Middle frontal gyrus (tissue), 1 donor: Measurements from ENCODE around the gene PARP16.
"Not testable (repeated sequence)": the region's sequence is repeated elsewhere in the genome, so short reads cannot be mapped to it uniquely, and the experiment has no call there.

ENCODE experiments used
- DNase-seq: peaks from one replicate; pipeline ENCODE4 v3.0.0-alpha.2; 2015; ENCODE audit warnings: low spot score; ENCODE audit errors: extremely low spot score

Gene PARP16

GRCh38 chr15:65236443-65236842 lies 50.2 kb downstream of the PARP16 start:
- DNase-seq: not testable (repeated sequence)

- DNase-seq: no peak
These were observed 53.0 kb downstream of the PARP16 start for GRCh38 chr15:65233696-65234095.

DNA sequence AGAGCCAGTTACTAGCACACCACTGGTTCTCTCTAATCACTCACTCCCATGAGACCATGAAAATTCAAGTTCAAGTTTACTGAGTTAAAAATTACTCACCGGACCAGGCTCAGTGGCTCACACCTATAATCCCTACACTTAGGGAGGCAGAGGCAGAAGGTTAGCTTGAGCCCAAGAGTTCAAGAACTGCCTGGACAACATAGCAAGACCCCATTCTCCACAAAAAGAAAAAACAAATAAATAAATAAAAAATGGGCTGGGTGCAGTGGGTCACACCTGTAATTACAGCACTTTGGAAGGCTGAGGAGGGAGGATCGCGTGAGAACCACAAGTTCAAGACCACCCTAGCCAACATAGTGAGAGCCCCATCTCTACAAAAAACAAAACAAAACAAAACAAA lies 54.2 kb downstream of the PARP16 start:
- no peak for DNase-seq

DNA sequence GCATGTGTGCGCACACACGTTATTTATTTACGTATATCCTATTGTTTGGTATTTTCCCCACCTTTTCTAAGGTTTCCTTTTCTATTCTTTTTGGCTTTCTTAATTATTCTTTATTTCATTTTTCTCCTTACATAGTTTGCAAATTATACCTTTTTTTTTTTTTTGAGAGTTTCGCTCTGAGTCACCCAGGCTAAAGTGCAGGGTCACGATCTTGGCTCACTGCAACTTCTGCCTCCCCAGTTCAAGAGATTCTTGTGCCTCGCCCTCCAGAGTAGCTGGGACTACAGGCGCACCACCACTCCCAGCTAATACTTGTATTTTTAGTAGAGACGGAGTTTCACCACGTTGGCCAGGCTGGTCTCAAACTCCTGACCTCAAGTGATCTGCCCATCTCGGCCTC lies 55.4 kb downstream of the PARP16 start:
- no peak for DNase-seq

DNA sequence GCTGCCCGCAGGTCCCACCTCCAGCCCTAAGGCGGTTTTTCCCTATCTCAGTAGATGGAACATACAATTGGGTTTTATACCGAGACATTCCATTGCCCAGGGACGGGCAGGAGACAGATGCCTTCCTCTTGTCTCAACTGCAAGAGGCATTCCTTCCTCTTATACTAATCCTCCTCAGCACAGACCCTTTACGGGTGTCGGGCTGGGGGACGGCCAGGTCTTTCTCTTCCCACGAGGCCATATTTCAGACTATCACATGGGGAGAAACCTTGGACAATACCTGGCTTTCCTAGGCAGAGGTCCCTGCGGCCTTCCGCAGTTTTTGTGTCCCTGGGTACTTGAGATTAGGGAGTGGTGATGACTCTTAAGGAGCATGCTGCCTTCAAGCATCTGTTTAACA lies 59.8 kb downstream of the PARP16 start:
- not testable (repeated sequence) for DNase-seq

DNA sequence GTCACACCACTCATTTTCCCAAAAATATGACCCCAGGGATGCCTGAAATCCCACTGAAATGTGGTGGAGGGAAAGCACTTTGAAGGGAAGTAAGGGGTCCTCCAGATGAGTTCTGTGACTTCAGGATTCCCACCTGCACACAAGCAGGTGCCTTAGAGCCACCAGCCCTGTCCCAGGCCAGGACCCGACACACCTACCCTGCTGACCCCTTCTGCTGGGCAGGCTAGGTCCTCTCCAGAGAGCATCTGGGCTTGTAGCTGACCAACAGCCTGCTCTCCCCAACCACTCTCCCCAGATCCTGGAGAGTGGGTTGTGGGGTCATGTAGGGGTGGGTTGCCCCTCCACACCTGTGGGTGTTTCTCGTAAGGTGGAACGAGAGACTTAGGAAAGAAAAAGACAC lies 60.5 kb downstream of the PARP16 start:
- DNase-seq: no peak

DNA sequence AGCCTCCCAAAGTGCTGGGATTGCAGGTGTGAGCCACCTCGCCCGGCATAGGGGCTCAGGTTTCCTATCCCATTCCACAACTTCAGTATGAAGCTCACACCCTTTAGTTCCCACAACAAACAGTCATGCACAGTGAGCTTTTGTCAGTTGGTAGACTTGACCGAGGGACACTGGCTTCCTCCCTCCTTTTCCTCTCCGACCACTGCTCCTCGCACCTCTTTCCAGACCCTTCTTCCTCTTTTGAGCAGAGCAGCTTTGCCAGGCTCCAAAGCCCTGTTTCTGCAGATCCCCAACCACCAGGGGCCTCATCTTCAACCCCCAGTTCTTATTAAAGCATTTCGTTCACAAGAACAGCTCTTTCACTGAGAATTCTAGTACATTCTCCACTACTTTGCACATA lies 62.7 kb downstream of the PARP16 start:
- DNase-seq: no peak

GRCh38 chr15:65222891-65223290 lies 63.8 kb downstream of the PARP16 start:
- DNase-seq: no peak

- DNase-seq: no peak
These were observed 65.0 kb downstream of the PARP16 start for GRCh38 chr15:65221697-65222096.

GRCh38 chr15:65219137-65219536 lies 67.5 kb downstream of the PARP16 start:
- DNase-seq: no peak

- no peak for DNase-seq
These were observed 68.9 kb downstream of the PARP16 start for GRCh38 chr15:65217526-65218482.

DNA sequence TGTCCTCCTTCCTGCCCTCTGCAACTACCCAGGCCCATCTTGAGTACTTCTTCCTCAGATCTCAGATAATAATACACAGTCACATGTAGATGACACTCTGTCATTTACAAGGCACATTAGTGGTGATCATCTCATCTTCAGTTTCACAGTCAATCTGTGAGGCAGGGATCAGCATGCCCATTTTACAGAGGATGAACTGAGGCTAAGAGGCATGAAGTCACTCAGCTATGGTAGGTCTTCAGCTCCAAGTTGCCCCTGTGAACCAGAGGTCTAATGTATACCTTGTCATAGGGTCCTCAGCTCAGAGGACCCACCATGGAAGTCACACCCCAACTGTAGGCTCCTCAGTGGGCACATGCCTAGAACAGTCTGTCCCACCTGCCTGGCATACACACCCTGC lies 71.2 kb downstream of the PARP16 start:
- no peak for DNase-seq

GRCh38 chr15:65214010-65214409 lies 72.7 kb downstream of the PARP16 start:
- DNase-seq: no peak

- no peak for DNase-seq
These were observed 73.4 kb downstream of the PARP16 start for GRCh38 chr15:65213241-65213640.

GRCh38 chr15:65212097-65212496 lies 74.6 kb downstream of the PARP16 start:
- DNase-seq: no peak

GRCh38 chr15:65211482-65211982 lies 75.2 kb downstream of the PARP16 start:
- no peak for DNase-seq

DNA sequence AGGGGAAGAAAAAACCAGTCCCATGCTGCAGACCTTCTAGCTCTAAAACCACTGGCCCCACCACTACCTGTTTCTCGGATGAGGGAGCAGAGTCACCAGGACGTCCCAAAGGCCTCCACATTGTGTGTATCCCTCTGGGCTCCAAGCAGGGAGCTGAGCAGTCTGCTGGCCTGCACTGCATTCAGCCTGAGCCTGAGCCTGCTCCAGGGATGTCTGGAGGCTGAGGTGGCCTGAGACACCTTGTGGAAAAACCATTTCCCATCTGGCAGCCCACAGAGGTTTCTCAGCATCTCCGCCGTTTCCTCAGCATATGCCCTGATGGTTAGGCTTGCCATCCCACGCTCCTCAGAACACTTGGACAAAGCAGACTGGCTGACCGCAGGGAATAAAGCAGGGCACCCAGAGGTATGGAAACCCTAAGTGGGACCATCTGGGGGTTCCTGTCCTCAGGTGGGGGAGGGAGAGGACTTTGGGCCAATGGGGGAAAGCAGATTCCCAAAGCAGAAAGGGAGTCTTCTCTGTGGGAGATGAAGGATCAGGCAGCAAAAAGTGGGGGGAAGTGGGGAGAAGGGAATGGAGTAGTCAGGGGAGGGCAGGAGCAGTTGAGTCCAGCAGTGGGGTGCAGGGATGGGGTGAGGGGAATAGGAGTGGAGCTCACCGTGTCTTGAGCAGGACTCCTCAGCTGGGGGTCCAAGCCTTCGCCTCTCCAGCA lies 75.8 kb downstream of the PARP16 start, which contains the start of gene CILP:
CILP (minus strand) TSS at position 704 of the 712 bp plus-strand sequence. CDS start 1,718 bp downstream, outside the sequence.
- no peak for DNase-seq

DNA sequence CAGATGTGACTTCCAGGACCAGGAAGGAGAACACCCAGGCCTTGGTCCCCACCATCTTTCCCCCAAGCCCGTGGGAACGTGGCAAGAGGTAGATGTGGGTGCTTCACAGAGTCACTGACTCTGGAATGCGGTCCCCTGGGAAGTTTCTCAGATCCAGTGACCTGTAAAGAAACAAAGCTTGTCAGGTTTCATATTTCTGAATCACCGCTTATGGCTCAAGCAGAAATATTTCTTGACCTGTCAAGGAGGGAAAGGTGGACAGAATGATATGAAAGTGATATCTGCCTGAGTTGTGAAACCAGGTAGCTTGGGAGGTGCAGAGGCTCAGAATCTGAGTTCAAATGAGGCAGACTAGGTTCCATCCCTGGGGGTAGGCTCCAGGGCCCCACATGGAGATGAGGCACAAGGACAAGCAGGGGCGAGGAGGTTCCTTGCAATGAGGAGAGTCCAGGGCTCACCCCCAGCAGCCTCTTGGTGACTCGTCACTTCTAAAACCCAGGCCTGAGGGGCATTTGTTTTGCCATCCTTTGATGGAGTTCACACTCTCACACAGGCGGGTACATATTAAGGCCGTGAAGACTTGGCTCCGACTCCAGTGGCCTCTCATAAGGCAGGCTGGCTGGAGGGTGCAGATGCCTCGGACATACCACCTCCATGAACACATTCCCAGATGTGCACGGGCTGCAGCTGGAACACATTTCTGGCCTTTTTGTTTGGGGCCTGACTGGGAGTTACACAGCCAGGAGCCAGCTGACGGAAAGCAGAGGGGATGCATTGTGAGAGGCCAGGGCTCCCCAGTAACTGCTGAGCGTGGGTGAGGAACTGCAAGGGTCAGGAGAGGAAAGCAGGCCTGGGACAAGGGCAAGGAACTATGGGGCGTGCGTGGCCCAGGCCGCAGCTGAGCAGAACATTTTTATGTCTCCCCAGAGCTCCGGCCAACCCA lies 76.7 kb downstream of the PARP16 start:
- DNase-seq: no peak

- no peak for DNase-seq
These were observed 78.0 kb downstream of the PARP16 start for GRCh38 chr15:65208647-65209046.
